GM19468 (cell line): ENCODE data around the gene CEMIP.
"Not testable (repeated sequence)": the region's sequence is repeated elsewhere in the genome, so short reads cannot be mapped to it uniquely, and the experiment has no call there.

ENCODE experiments used
- ATAC-seq: cut with Tn5 transposase; IDR thresholded peaks from one replicate; pipeline ENCODE4 v1.9.1; 2021; ENCODE audit warnings: mild to moderate bottlenecking, moderate library complexity, moderate number of reproducible peaks; ENCODE audit not compliant: unreplicated experiment; ENCODE audit errors: extremely low read depth

The CEMIP gene

GRCh38 chr15:80754014-80754413 is 25.2 kb upstream of the CEMIP start:
- ATAC-seq, result no peak

DNA sequence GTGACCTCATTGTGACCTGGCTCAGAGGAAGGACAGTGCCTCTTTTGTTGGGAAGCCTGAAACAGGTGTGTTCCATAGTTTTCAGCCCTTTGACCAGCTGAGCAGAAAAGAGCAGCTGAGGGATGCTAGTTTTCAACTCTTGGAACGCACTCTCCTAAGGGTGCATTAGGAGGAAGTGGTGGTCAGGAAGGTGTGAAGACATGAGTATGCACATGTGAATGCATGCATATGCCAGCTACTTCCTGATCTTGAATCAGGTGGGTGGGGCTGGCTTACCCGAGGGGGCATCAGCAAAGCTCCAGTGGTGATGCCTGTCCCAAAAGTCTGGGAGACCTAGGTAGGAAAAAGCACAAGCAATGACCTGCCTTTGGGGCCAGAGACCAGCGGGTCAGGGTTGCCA is 23.3 kb upstream of the CEMIP start:
- no peak for ATAC-seq

DNA sequence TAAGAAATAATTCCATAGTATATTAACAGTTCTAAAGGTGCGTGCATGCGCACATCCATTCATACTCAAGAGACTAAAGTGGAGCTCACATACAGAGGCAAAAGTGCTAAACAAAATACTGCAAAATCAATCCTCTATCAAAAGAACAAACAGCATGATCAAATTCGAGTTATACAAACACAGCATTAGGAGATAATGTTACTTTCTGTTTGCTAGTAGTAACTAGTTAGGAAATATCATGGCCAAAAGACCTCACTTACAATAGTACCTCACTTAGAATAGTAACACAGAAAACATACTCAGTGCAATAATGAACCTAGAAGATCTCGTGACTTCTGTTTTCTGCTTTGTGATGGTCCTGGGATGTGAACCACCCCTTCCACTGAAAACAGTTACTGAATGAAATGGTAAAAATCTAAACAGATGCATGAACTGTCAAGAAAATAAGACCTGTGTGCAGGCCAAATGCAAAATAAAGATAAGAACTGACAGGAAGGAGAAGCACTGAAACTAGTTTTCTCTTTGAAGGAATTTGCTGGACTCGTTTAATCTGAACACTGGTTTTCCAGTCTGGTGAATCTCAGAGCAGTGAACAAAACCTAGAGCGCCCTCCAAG is 20.9 kb upstream of the CEMIP start:
- ATAC-seq, result no peak

DNA sequence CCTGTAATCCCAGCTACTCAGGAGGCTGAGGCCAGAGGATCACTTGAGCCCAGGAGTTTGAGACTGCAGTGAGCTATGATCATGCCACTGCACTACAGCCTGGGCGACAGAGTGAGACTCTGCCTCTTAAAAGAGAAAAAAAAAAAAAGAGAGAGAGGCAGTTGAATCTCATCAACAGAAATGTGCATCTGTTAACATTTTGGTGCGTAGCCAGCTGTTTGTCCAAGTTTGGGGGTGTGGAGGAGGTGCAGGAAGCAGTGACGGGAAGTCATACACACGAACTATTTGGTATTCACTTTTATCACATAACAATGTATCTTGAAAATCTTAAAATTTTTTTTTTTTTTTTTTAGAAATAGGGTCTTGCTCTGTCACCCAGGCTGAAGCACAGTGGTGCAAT is 18.2 kb upstream of the CEMIP start:
- no peak for ATAC-seq

DNA sequence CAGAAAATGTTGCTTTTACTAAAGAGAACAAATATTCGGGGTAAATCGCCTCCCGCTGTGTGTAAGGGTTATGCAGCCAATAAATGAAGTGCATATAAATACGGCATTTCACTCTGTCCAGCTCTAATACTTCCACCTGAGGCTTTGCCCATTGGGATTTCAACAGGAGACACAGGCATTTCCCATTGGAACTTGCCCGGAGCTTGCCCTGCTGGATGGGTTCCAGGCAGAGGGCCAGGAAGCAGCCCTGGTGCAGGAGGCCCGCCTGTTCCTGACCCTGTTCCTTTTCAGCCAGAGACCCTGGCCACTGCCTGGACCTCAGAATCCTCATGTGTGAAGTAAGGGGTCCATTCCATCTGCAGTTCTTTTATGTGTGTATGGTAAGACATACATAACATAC is 17.4 kb upstream of the CEMIP start:
- no peak for ATAC-seq

DNA sequence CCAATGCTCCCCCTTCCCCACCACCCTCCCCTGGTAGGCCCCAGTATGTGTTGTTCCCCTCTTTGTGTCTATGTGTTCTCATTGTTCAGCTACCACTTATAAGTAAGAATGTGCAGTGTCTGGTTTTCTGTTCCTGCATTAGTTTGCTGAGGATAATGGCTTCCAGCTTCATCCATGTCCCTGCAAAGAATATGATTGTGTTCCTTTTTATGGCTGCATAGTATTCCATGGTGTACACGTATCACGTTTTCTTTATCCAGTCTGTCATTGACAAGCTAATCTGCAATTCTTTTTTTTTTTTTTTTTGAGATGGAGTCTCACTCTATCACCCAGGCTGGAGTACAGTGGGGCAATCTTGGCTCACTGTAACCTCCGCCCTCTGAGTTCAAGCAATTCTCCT is 15.9 kb upstream of the CEMIP start:
- not testable (repeated sequence) for ATAC-seq

GRCh38 chr15:80764535-80764934 is 14.6 kb upstream of the CEMIP start:
- ATAC-seq, result no peak

DNA sequence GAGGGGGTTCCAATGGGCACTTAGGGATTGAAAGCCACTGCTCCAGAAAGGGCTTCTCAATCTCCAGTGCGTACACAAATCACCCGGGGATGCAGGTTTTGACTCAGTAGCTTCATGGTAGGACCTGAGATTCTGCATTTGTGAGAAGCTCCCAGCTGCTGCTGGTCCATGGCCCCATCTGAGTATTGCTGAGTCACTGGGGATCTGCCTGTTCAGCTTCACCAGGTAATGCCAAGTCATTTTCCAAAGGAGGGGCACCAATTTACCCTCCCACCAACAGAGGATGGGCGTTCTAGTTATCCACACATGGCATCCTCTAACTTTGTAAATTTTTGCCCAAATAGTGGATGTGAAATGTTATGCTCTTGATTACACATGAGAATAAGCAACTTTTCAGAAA is 12.9 kb upstream of the CEMIP start:
- no peak for ATAC-seq

GRCh38 chr15:80768158-80768557 is 11.0 kb upstream of the CEMIP start:
- ATAC-seq, result no peak

DNA sequence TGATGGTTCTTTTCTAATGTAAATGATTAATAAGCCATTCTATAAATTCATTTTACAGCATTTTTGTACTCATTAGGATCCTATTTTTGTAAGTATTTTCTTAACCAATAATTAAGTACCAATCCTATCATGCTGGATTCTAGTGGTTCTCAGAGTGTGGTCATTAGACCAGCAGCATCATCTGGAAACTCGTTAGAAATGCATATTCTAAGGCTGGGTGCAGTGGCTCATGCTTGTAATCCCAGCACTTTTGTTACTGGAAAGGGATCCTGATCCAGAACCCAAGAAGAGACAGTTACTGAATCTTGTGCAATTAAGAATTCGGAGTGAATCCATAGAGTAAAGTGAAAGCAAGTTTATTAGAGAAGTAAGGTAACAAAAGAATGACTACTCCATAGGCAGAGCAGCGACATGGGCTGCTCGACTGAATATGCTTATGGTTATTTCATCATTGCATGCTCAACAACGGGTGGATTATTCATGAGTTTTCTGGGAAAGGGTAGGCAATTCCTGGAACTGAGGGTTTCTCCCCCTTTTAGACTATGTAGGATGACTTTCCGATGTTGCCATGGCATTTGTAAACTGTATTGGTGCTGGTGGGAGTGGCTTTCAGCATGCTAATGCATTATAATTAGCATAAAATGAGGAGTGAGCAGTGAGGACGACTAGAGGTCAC is 9.9 kb upstream of the CEMIP start:
- ATAC-seq, result no peak

DNA sequence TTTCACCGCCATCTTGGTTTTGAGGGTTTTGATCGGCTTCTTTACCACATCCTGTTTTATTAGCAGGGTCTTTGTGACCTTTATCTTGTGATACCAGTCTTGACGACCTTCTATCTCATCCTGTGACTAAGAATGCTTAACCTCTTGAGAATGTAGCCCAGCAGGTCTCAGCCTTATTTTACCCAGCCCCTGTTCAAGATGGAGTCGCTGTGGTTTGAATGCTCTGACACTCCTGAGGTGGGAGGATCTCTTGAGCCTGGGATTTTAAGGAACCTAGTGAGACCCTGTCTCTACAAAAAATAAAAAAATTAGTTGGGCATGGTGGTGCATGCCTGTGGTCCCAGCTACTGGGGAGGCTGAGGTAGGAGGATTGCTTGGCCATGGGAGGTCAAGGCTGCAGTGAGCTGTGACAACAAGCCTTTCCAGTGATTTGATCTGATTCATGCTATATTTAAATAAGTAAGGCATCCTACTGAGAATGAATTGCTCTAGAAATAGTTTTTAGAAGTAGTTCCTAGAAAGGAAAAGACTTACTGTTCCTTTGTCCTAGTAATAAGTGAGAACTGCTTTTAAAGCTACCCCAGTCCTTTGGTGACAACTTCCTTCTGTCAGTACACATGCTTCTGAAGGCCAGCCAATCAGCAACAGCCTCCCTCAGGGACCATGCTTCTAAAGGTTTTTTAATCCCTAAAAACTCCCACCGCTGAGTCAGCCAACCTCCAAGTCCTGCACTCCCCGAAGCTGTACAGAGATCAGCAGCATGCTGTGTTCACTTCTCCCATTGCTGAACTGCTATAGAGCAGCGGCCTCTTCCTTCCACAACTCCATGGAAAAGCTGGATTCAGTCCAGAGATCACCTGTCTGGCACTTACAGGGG is 9.1 kb upstream of the CEMIP start:
- no peak for ATAC-seq

GRCh38 chr15:80773122-80773551 is 6.0 kb upstream of the CEMIP start:
- no peak for ATAC-seq

- no peak for ATAC-seq
Observed at GRCh38 chr15:80773792-80774352, 5.3 kb upstream of the CEMIP start.

GRCh38 chr15:80774486-80774885 is 4.7 kb upstream of the CEMIP start:
- no peak for ATAC-seq

DNA sequence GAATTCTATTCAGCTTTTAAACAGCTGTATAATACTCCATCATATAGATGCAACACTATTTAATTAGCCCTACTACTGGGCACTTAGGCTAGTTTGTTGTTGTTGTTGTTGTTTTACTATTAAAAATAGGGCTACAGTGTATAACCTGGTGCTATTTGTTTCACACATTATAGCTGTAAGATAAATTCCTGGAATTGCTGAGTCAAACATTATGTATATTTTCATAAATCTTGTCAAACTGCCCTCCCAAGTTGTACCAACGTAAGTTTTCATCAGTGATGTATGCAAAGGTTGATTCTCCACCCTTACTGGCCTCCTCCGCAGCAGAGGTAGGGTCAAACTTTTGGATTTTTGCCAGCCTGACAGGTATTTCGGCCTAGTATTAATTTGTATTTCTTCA is 3.8 kb upstream of the CEMIP start:
- no peak for ATAC-seq

GRCh38 chr15:80776420-80777045 is 2.6 kb upstream of the CEMIP start:
- ATAC-seq, result no peak

DNA sequence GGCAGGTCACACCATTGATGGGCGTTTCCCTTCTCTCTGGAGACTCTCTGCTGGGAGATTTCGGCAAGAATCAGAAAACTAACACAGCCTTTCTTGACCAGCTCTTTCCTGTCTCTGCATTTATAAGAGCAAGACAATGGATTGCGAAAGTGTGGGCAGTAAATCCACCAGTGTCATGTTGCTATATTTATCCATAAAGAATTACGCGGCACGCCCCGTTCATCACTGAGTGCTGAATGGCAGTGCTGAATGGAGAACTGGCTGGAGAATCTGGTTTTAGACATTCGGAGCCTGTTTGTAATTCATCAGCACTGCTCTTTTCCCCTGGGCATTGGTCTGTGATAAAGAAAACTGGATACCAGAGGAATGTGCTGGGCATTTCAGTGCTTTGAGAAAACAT is 2.0 kb upstream of the CEMIP start:
- no peak for ATAC-seq

GRCh38 chr15:80777826-80778620 is 1.1 kb upstream of the CEMIP start:
- ATAC-seq, result no peak

GRCh38 chr15:80778621-80778963 is 578 bp upstream of the CEMIP start:
- ATAC-seq, result no peak
